Transverse colon (tissue), 4 donors: ENCODE data around the gene BIK. TPM values are rescaled to one million over a fixed set of nuclear protein-coding genes. Genes with fewer than 3 reads are reported as not detected.
"Not testable (repeated sequence)": the region's sequence is repeated elsewhere in the genome, so short reads cannot be mapped to it uniquely, and the experiment has no call there.

ENCODE experiments used
- DNase-seq: peaks from one replicate; pipeline ENCODE4 v3.0.0-alpha.2; 2019
- H3K27ac ChIP-seq, 4 donors: fragments of 200-600 bp; sonication (generic); 2 replicates each; pipeline ENCODE4 v1.5.1; 2016 to 2018; ENCODE audit warnings: inconsistent platforms in 4 of 4
- H3K27me3 ChIP-seq: fragments of 200-600 bp; sonication (generic); 2 replicates; pipeline ENCODE4 v1.5.1; 2017; ENCODE audit warnings: inconsistent platforms
- H3K36me3 ChIP-seq, 4 donors: fragments of 200-600 bp; sonication (generic); 2 replicates each; pipeline ENCODE4 v1.5.1; 2017 to 2019; ENCODE audit warnings: inconsistent platforms in 4 of 4
- H3K4me1 ChIP-seq, 4 donors: fragments of 200-600 bp; sonication (generic); 2 replicates each; pipeline ENCODE4 v1.5.1; 2017 to 2020; ENCODE audit warnings: inconsistent platforms in 4 of 4
- H3K4me3 ChIP-seq, 4 donors: fragments of 200-600 bp; sonication (generic); 1 replicate in 1 of 4; 2 replicates in 3 of 4; pipeline versions ENCODE4 v1.5.1 to v1.6.1; 2017 to 2019; ENCODE audit warnings: inconsistent platforms in 4 of 4
- H3K9me3 ChIP-seq, 2 donors: fragments of 200-600 bp; sonication (generic); 2 replicates each; pipeline ENCODE4 v1.5.1; 2017 to 2019; ENCODE audit warnings: inconsistent platforms in 2 of 2
- CTCF ChIP-seq, 5 experiments: fragments of 200-600 bp in 3 of 5; fragments of 450-650 bp in 2 of 5; sonication (generic) in 3 of 5; IDR thresholded peaks; 1 replicate in 2 of 5; 2 replicates in 3 of 5; pipeline ENCODE4 v1.5.1; 2016 to 2017; ENCODE audit warnings: antibody characterized with exemption in 5 of 5, inconsistent platforms in 3 of 5, mild to moderate bottlenecking in 2 of 5, moderate library complexity in 1 of 5
- EP300 ChIP-seq: sonication (generic); formaldehyde crosslinking; IDR thresholded peaks from one replicate; pipeline ENCODE4 v1.6.1; 2017; ENCODE audit warnings: antibody characterized with exemption, low read depth
- POLR2A ChIP-seq: fragments of 450-650 bp; IDR thresholded peaks from one replicate; pipeline ENCODE4 v1.6.1; 2016; ENCODE audit warnings: antibody characterized with exemption, mild to moderate bottlenecking, moderate library complexity
- POLR2AphosphoS5 ChIP-seq, 3 donors: sonication (generic); formaldehyde crosslinking; IDR thresholded peaks; one replicate each; pipeline ENCODE4 v1.6.1; 2016; ENCODE audit warnings: antibody characterized with exemption in 3 of 3
- WGBS, 2 donors: methylation state at CpG; one replicate each; pipeline ENCODE4 v1.1.5; 2018; ENCODE audit warnings: low coverage in 1 of 2; 5-methylcytosine and 5-hydroxymethylcytosine counted together
- in situ Hi-C, 4 donors: fragments of 200-750 bp; cut with MboI; loops; one replicate each; pipeline versions ENCODE4 v1.15.0 to v1.15.1; 2017; ENCODE audit warnings: low sequenced_read_pairs in 3 of 4, low pct_ligation_motif_present in 1 of 4, low pct_unique_long_range_greater_than_20kb in 1 of 4
- intact Hi-C: fragments of 100-400 bp; cut with DNase I; formaldehyde crosslinking; loops from one replicate; pipeline ENCODE4 v1.15.1; 2023; ENCODE audit warnings: low total_unique reads
- total RNA-seq, 4 donors: library from RNA; depleted of rRNA; stranded (reverse); fragments of >200 nt; gene quantifications; one replicate each; pipeline ENCODE4 v1.1.0, GENCODE V29; 2016

BIK gene
- total RNA-seq, 4 donors from 2014 or later = 10.1 to 23.5 (median 14.4) TPM

- in situ Hi-C loops = no loop called here
These were observed 12.2 kb upstream of the BIK start for GRCh38 chr22:43098356-43098755.

DNA sequence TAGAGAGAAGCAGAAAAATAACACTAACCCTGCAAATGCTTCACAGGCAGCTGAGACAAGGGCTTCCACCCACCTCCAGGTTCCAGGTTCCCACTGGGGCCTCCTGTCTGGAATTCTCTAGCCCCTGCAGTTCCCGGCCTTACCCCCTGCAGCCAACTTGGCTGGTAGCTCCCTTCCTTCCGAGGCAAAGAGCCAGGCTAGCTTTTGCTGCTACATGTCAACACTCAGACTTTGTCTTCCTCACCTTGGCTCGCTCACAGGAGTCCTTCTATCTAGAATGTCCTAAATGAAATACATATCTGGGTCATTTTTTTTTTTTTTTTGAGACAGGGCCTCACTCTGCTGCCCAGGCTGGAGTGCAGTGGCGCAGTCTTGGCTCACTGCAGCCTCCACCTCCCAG lies 11.5 kb upstream of the BIK start:
- no peak overlapping the region for H3K27ac ChIP-seq
- WGBS, 2 donors = 94 to 100% methylated on average over 1 to 4 of the region's 4 CpGs
- in situ Hi-C loops = no loop called here

More at GRCh38 chr22:43098356-43098755, 12.2 kb upstream of the BIK start:
- H3K4me3 ChIP-seq = no peak overlapping the region
- DNase-seq = no peak
- intact Hi-C loops = no loop called here
- TF ChIP-seq POLR2AphosphoS5 (IDR thresholded peaks at IDR 0.05) (no peak), POLR2A (no peak), EP300 (no peak), CTCF (IDR thresholded peaks at IDR 0.05) (no peak)
- H3K27me3 ChIP-seq = no peaks in the 10 kb centered on the region
- WGBS, 2 donors = 59% methylated on average over 4 of the region's 4 CpGs; no CpG with 5 or more reads in 1 of the 2 donors
- H3K36me3 ChIP-seq = no peaks in the 10 kb centered on the region
- H3K9me3 ChIP-seq = peaks cover 0 to 7% of the 10 kb centered on the region in 2 donors
- H3K27ac ChIP-seq = no peak overlapping the region
- no peaks in the 10 kb centered on the region for H3K4me1 ChIP-seq

DNA sequence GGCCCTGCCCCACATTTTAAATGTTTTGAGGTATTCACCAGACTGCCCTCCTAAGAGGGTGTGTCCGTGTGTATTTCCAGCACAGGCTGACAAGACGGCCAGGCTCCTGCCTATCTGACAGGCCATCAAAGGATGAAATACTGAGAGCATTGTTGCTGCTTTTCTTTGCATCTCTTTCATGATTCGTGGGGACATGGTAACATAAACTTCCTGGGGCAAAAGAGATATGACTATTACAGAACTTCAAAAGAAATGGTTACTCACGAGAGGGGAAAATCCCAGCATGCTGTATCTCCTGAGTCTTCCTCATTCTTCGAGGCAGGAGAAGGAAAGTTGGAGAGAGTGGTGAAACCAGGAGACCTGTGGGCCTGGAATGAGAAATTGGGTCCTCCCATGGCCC lies 10.3 kb upstream of the BIK start:
- Histone ChIP-seq H3K4me1 (peaks cover 0 to 3% (median 0%) of the 10 kb centered on the region in 4 donors), H3K36me3 (no peaks in the 10 kb centered on the region), H3K27ac (no peak overlapping the region), H3K9me3 (peaks cover 0 to 7% of the 10 kb centered on the region in 2 donors), H3K4me3 (no peak overlapping the region), H3K27me3 (no peaks in the 10 kb centered on the region)
- in situ Hi-C loops (no loop called here), intact Hi-C loops (no loop called here)
- TF ChIP-seq POLR2A (no peak), POLR2AphosphoS5 (IDR thresholded peaks at IDR 0.05) (no peak), CTCF (IDR thresholded peaks at IDR 0.05) (no peak), EP300 (no peak)
- no peak for DNase-seq
- WGBS, 2 donors = 33 to 50% methylated on average over 3 to 5 of the region's 5 CpGs

More for the DNA sequence above, 11.5 kb upstream of the BIK start:
- Histone ChIP-seq H3K4me3 (no peak overlapping the region), H3K4me1 (peaks cover 0 to under 1% (median 0%) of the 10 kb centered on the region in 4 donors), H3K36me3 (no peaks in the 10 kb centered on the region), H3K9me3 (peaks cover 0 to 7% of the 10 kb centered on the region in 2 donors), H3K27me3 (no peaks in the 10 kb centered on the region)
- intact Hi-C loops = no loop called here
- no peak for DNase-seq
- TF ChIP-seq EP300 = no peak

DNA sequence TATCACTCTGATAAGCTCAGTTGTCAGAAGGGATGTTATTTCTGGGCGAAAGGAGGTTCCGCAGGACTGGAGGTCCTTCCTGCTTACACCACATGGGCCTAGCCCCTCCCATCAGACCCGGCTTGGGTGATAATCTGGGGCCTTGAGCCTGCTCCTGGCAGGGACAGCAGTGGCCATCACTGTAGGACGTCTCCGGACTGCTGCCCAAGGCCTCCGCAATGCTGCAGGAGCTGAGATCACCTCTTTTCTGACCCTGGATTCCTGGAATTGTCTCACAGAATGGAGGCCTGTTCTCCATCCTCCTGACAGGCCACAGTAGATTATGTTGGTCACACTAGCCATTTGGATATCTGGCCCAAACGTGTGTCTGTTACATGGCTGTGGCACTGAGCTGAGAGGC lies 9.2 kb upstream of the BIK start:
- TF ChIP-seq EP300 (no peak), POLR2A (no peak), CTCF (IDR thresholded peaks at IDR 0.05) (no peak), POLR2AphosphoS5 (IDR thresholded peaks at IDR 0.05) (no peak)
- intact Hi-C loops (no loop called here), in situ Hi-C loops (no loop called here)
- peaks cover 0 to 3% (median 0%) of the 10 kb centered on the region in 4 donors for H3K4me1 ChIP-seq
- 93% methylated on average over 7 of the region's 7 CpGs; no CpG with 5 or more reads in 1 of the 2 donors for WGBS, 2 donors
- DNase-seq = no peak
- no peaks in the 10 kb centered on the region for H3K36me3 ChIP-seq
- H3K4me3 ChIP-seq = no peak overlapping the region
- H3K27me3 ChIP-seq = no peaks in the 10 kb centered on the region
- H3K9me3 ChIP-seq = peaks cover 0 to 7% of the 10 kb centered on the region in 2 donors
- no peak overlapping the region for H3K27ac ChIP-seq

GRCh38 chr22:43104056-43104625 lies 6.4 kb upstream of the BIK start:
- in situ Hi-C loops, H3K27me3 ChIP-seq, H3K4me3 ChIP-seq, H3K27ac ChIP-seq, H3K4me1 ChIP-seq, intact Hi-C loops, H3K9me3 ChIP-seq, H3K36me3 ChIP-seq: not testable (repeated sequence)
- 48% methylated on average over 14 to 15 of the region's 15 CpGs for WGBS, 2 donors
- peak; percentile 46 for DNase-seq

GRCh38 chr22:43104950-43105349 lies 5.6 kb upstream of the BIK start:
- H3K27me3 ChIP-seq, intact Hi-C loops, in situ Hi-C loops, H3K4me3 ChIP-seq, H3K27ac ChIP-seq, H3K4me1 ChIP-seq, H3K36me3 ChIP-seq, H3K9me3 ChIP-seq, DNase-seq: not testable (repeated sequence)
- WGBS, 2 donors = 96 to 100% methylated on average over 3 of the region's 3 CpGs
